ENCODE data around the gene IFITM5.
"Not testable (repeated sequence)": the region's sequence is repeated elsewhere in the genome, so short reads cannot be mapped to it uniquely, and the experiment has no call there.

Gene IFITM5

DNA sequence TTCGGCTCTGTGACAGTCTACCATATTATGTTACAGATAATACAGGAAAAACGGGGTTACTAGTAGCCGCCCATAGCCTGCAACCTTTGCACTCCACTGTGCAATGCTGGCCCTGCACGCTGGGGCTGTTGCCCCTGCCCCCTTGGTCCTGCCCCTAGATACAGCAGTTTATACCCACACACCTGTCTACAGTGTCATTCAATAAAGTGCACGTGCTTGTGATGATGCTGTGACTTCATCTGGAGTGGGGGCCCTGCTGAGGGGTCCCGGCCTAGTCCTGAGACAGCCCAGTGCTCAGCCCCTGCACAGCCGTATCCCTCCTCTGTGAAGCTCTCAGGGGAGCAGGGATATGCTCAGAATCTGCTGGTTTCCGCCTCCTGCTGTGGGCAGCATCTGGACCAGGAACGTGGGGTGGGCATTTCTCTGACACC is 15.7 kb upstream of the IFITM5 start:
- Histone ChIP-seq H3K4me3 (ENCODE audit: low read length) (no peak overlapping the region), H3K36me3 (ENCODE audit: insufficient read depth, low read length) (no peaks in the 10 kb centered on the region), H3K4me2 (ENCODE audit: low read length) (no peak overlapping the region), H3K9ac (ENCODE audit: low read depth, low read length) (no peak overlapping the region), H3K4me1 (ENCODE audit: control insufficient read depth, insufficient read depth, low read length) (peaks cover 15% of the 10 kb centered on the region), H3K27me3 (ENCODE audit: control insufficient read depth, insufficient read depth, low read length) (no peaks in the 10 kb centered on the region), H3K9me3 (replicated peaks; ENCODE audit: low read length) (no peaks in the 10 kb centered on the region)

DNA sequence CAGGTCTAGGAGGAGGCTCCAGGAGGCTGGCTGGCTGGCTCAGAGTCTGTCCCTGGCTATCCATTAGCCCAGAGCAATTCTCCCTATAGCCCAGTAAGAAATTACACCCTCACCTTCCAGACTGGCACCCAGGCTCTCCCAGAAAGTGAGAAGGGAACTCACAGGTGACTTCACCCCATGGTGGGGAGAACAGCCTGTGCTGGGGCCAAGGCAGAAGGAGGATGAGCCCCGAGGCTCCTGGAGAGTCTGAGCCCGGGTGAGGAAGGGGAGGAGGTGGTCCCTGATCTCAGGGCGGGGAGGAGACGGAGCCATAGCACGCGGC is 15.2 kb upstream of the IFITM5 start:
- H3K9ac ChIP-seq (ENCODE audit: low read depth, low read length); H3K36me3 ChIP-seq (ENCODE audit: insufficient read depth, low read length); H3K4me3 ChIP-seq (ENCODE audit: low read length); H3K4me2 ChIP-seq (ENCODE audit: low read length); H3K27me3 ChIP-seq (ENCODE audit: control insufficient read depth, insufficient read depth, low read length); H3K9me3 ChIP-seq (replicated peaks; ENCODE audit: low read length): not testable (repeated sequence)
- peaks cover 20% of the 10 kb centered on the region for H3K4me1 ChIP-seq (ENCODE audit: control insufficient read depth, insufficient read depth, low read length)

DNA sequence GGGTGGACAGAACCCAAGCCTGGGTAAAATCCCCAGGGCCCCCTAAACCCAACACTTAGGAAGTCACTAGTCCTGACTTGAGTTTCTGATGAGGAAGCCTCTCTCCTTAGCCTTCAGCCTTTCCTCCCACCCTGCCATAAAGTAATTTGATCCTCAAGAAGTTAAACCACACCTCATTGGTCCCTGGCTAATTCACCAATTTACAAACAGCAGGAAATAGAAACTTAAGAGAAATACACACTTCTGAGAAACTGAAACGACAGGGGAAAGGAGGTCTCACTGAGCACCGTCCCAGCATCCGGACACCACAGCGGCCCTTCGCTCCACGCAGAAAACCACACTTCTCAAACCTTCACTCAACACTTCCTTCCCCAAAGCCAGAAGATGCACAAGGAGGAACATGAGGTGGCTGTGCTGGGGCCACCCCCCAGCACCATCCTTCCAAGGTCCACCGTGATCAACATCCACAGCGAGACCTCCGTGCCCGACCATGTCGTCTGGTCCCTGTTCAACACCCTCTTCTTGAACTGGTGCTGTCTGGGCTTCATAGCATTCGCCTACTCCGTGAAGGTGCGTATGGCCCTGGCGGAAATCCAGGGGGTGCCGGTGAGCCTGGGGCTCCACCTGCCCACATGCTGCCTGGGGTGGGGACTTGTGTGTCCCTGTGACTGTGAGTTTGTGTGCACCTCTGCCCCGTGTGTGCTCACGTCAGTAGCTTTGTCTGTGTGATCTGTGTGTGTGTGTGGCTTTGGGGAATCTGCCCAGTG is 14.6 kb upstream of the IFITM5 start, which contains the start of gene IFITM1:
IFITM1 (plus strand) TSS at position 254 of the 767 bp plus-strand sequence; CDS start at position 385, 131 bp downstream.
- peaks cover 26% of the 10 kb centered on the region for H3K4me1 ChIP-seq (ENCODE audit: control insufficient read depth, insufficient read depth, low read length)
- peak within 1 kb of the TSS; percentile 22 for H3K4me2 ChIP-seq (ENCODE audit: low read length)
- no peaks in the 10 kb centered on the region for H3K36me3 ChIP-seq (ENCODE audit: insufficient read depth, low read length)
- no peak within 1 kb of the TSS for H3K9ac ChIP-seq (ENCODE audit: low read depth, low read length)
- H3K4me3 ChIP-seq (ENCODE audit: low read length) = no peak within 1 kb of the TSS
- no peaks in the 10 kb centered on the region for H3K9me3 ChIP-seq (replicated peaks; ENCODE audit: low read length)
- no peaks in the 10 kb centered on the region for H3K27me3 ChIP-seq (ENCODE audit: control insufficient read depth, insufficient read depth, low read length)

DNA sequence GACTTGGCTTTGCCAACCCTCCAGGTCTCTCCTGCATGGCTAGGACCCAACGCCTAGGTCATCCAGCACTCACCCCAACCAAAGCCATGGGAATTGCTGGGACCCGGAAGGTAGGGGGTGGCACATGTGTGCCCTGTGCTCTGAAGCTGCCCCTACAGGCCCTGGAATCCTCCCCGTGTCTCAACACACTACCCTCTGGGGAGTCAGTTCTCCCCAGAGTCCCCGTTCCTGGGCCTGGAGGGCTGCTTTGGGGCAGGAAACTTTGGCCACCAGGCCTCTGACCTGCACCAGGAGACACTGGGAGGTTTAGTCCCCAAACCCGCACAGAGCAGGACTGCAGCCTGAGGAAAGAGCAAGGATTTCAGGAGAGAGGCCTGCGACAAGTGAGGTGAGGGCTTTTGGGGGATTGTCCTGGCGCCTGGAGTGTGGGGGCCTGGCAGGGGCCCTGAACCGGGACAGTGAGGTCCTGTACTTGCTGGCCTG is 14.0 kb upstream of the IFITM5 start:
- Histone ChIP-seq H3K36me3 (ENCODE audit: insufficient read depth, low read length) (no peaks in the 10 kb centered on the region), H3K4me1 (ENCODE audit: control insufficient read depth, insufficient read depth, low read length) (peaks cover 28% of the 10 kb centered on the region), H3K4me2 (ENCODE audit: low read length) (no peak overlapping the region), H3K9me3 (replicated peaks; ENCODE audit: low read length) (no peaks in the 10 kb centered on the region), H3K9ac (ENCODE audit: low read depth, low read length) (no peak overlapping the region), H3K27me3 (ENCODE audit: control insufficient read depth, insufficient read depth, low read length) (no peaks in the 10 kb centered on the region), H3K4me3 (ENCODE audit: low read length) (no peak overlapping the region)

DNA sequence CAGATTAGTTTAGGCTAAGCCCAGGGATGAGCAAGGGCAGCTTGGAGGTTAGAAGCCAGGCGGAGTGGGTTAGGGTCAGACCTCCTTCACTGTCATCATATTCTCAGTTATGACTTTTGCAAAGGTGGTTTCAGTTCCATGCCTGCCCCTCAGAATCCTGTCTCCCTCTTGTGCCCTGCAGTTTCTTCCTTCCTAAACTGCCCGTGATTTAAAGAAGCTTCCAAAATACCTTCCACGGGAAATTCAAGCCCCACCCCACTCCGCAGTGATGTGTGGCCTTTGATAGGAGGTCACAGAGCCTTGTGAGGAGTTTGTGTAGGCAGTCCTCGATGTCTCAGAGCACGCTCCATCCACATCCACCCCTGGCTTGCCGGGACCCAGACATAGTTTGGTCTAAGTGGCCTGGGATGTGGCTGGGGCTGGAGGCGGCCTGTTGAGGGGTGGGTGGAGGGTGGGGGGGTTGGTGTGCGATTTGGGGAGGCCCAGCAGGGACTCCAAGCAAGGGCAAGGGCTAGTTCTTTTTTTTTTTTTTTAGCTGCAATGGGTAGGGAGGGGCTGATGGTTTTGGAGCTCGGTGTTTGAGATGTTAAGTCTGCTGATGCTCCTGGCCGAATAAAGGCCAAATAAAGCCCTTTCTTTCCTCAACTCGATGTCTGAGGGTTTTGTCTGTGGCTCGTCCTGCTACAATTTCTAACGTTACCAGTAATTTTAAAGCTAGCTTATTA is 12.9 kb upstream of the IFITM5 start:
- H3K4me1 ChIP-seq (ENCODE audit: control insufficient read depth, insufficient read depth, low read length) = peaks cover 28% of the 10 kb centered on the region
- peak overlapping the region; percentile 49 for H3K4me2 ChIP-seq (ENCODE audit: low read length)
- H3K9me3 ChIP-seq (replicated peaks; ENCODE audit: low read length) = no peaks in the 10 kb centered on the region
- no peaks in the 10 kb centered on the region for H3K27me3 ChIP-seq (ENCODE audit: control insufficient read depth, insufficient read depth, low read length)
- no peaks in the 10 kb centered on the region for H3K36me3 ChIP-seq (ENCODE audit: insufficient read depth, low read length)
- no peak overlapping the region for H3K4me3 ChIP-seq (ENCODE audit: low read length)
- H3K9ac ChIP-seq (ENCODE audit: low read depth, low read length) = no peak overlapping the region

DNA sequence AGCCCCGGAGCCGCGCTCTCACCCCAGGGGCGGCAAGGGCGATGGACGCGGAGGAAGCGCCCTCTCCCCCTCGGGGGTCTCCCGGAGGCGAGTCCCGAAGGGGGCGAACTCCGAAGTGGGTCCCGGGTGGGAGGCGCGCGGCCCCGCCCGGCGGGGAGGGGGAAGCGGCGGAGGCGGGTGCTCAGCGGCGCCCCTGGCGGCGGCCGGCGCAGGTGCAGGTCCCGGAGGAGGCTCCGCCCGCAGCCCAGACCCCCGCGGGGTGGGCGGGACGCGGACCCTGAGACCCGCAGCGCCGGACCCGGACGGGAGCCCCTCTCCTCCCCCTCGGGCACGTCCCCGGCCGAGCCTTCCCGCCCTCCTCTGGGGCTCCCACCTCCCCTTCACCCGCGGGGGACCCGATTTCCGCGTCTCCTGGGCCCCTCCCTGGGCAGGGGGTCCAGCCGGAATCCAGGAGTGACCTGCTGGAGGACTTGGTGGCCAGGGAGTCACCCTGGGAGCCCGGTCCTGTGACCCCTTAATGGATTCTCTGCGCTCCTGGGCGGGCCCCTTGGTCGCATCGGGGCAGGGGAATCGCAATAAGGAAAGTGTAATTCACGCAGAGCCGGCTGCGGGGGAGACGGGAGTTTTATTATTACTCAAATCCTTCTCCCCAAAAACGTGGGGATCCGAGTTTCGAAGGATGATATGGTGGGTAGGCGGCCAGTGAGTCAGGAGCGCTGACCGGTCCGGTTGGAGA is 11.9 kb upstream of the IFITM5 start:
- not testable (repeated sequence) for H3K36me3 ChIP-seq (ENCODE audit: insufficient read depth, low read length); H3K27me3 ChIP-seq (ENCODE audit: control insufficient read depth, insufficient read depth, low read length); H3K9ac ChIP-seq (ENCODE audit: low read depth, low read length); H3K9me3 ChIP-seq (replicated peaks; ENCODE audit: low read length)
- peak overlapping the region; percentile 70 for H3K4me2 ChIP-seq (ENCODE audit: low read length)
- peaks cover 28% of the 10 kb centered on the region for H3K4me1 ChIP-seq (ENCODE audit: control insufficient read depth, insufficient read depth, low read length)
- H3K4me3 ChIP-seq (ENCODE audit: low read length) = peak overlapping the region; percentile 55

DNA sequence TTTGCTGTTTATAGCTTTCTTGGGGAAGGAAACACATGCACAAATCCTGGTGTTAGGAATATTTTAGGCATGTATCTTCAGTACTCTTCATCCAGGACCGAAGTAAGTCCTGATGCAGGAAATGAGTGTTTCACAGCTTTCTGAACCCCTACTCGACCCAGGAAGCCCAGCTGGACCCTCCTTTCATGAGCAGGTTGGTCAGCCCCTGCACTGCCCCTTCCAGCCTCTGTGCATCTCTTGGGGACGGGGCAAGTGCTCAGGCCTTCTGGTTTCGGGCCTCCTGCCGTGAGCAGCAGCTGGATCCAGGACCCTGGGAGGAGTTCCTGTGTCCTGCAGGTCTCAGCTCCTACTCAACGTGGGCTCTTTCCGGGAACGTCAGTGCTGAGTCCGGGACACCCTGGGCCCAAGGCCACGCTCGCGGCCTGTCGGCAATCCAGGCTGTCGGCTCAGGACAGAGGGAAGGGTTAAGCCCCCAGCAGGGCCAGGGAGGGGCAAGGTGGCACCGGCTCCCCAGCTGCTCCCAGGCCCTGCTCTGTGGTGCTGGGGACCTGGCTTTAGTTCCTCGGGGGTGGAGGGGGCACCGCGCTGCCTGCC is 10.8 kb upstream of the IFITM5 start:
- H3K36me3 ChIP-seq (ENCODE audit: insufficient read depth, low read length); H3K27me3 ChIP-seq (ENCODE audit: control insufficient read depth, insufficient read depth, low read length); H3K9me3 ChIP-seq (replicated peaks; ENCODE audit: low read length): not testable (repeated sequence)
- H3K9ac ChIP-seq (ENCODE audit: low read depth, low read length) = peak overlapping the region; percentile 64
- peaks cover 28% of the 10 kb centered on the region for H3K4me1 ChIP-seq (ENCODE audit: control insufficient read depth, insufficient read depth, low read length)
- H3K4me2 ChIP-seq (ENCODE audit: low read length) = peak overlapping the region; percentile 87
- H3K4me3 ChIP-seq (ENCODE audit: low read length) = peak overlapping the region; percentile 70

DNA sequence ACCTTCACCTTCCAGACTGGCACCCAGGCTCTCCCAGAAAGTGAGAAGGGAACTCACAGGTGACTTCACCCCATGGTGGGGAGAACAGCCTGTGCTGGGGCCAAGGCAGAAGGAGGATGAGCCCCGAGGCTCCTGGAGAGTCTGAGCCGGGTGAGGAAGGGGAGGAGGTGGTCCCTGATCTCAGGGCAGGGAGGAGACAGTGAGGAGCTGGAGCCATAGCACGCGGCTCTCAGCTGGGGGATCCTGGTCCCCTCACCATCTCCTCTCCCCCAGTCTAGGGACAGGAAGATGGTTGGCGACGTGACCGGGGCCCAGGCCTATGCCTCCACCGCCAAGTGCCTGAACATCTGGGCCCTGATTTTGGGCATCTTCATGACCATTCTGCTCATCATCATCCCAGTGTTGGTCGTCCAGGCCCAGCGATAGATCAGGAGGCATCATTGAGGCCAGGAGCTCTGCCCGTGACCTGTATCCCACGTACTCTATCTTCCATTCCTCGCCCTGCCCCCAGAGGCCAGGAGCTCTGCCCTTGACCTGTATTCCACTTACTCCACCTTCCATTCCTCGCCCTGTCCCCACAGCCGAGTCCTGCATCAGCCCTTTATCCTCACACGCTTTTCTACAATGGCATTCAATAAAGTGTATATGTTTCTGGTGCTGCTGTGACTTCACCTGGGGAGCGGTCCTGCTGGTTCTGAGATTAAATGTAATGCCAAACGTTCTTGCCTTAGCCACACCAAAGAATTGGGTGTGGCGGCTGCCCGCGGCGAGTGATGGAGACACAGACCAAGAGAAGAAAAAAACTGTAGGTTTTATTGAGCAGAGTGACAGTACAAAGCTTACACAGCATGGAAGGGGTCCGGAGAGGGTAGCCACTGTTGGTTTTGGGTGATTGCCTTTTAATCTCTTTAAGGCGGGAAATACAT is 9.7 kb upstream of the IFITM5 start:
- not testable (repeated sequence) for H3K9me3 ChIP-seq (replicated peaks; ENCODE audit: low read length); H3K36me3 ChIP-seq (ENCODE audit: insufficient read depth, low read length); H3K27me3 ChIP-seq (ENCODE audit: control insufficient read depth, insufficient read depth, low read length)
- H3K4me3 ChIP-seq (ENCODE audit: low read length) = peak overlapping the region; percentile 70
- H3K9ac ChIP-seq (ENCODE audit: low read depth, low read length) = peak overlapping the region; percentile 64
- peaks cover 26% of the 10 kb centered on the region for H3K4me1 ChIP-seq (ENCODE audit: control insufficient read depth, insufficient read depth, low read length)
- peak overlapping the region; percentile 87 for H3K4me2 ChIP-seq (ENCODE audit: low read length)

DNA sequence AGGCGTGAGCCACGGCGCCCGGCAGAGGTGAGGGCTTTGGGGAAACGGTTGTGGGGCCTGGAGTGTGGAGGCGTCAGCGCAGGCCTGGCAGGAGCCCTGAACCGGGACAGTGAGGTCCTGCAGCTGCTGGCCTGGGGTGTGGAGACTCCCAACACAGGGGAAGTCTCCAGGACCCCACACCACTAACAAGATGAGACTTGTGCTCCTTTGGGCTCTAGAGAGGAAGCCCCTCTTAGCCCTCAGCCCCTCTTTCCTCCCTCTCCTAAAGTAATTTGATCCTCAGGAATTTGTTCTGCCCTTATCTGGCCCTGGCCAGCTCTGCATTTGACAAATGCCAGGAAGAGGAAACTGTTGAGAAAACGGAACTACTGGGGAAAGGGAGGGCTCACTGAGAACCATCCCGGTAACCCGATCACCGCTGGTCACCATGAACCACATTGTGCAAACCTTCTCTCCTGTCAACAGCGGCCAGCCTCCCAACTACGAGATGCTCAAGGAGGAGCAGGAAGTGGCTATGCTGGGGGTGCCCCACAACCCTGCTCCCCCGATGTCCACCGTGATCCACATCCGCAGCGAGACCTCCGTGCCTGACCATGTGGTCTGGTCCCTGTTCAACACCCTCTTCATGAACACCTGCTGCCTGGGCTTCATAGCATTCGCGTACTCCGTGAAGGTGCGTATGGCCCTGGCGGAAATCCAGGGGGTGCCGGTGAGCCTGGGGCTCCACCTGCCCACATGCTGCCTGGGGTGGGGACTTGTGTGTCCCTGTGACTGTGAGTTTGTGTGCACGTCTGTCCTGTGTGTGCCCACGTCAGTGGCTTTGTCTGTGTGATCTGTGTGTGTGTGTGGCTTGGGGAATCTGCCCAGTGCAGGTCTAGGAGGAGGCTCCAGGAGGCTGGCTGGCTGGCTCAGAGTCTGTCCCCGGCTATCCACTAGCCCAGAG is 8.7 kb upstream of the IFITM5 start, which contains the start of gene IFITM2:
IFITM2 (plus strand) TSS at position 51 of the 943 bp plus-strand sequence; CDS start at position 428, 377 bp downstream.
- H3K4me1 ChIP-seq (ENCODE audit: control insufficient read depth, insufficient read depth, low read length) = peaks cover 20% of the 10 kb centered on the region
- peak within 1 kb of the TSS; percentile 87 for H3K4me2 ChIP-seq (ENCODE audit: low read length)
- peak within 1 kb of the TSS; percentile 70 for H3K4me3 ChIP-seq (ENCODE audit: low read length)
- not testable (repeated sequence) for H3K27me3 ChIP-seq (ENCODE audit: control insufficient read depth, insufficient read depth, low read length); H3K36me3 ChIP-seq (ENCODE audit: insufficient read depth, low read length); H3K9me3 ChIP-seq (replicated peaks; ENCODE audit: low read length)
- peak within 1 kb of the TSS; percentile 64 for H3K9ac ChIP-seq (ENCODE audit: low read depth, low read length)

Data from skeletal muscle satellite cell (primary cell).